ENCODE measurements around the gene ZNF688. TPM values are rescaled to one million over a fixed set of nuclear protein-coding genes. Genes with fewer than 3 reads are reported as not detected.
A peak's percentile ranks its signal among the peaks of the same experiment; 100 is the strongest.

The ZNF688 gene
- total and polyA plus RNA-seq, 9 of the 15 experiments (the other 6 are each of a cell fraction or from before 2014, with no cell fraction given) = 0.48 to 12.9 (median 4.5) TPM

GRCh38 chr16:30567991-30568638 is 3.4 kb downstream of the ZNF688 start:
- POLR2A ChIA-PET = interaction anchor here (0.9 to 1.3 kb wide), 3 partner anchors 10 to 18 kb away, joined by 3 to 4 read pairs (median 3); partner anchors contain the start of gene ZNF764
- Histone ChIP-seq H3K27ac (ENCODE audit: extremely low read depth, low read depth, low read length) (no peak overlapping the region), H3K4me3 (no peak overlapping the region), H3K4me2 (ENCODE audit: insufficient read depth, low read length) (no peak overlapping the region), H3K9me3 (replicated peaks; ENCODE audit: control insufficient read depth, insufficient read depth, low read depth, low read length) (no peaks in the 10 kb centered on the region), H3K4me1 (replicated peaks in 1 of 2; ENCODE audit: control insufficient read depth in 2 of 2, insufficient read depth in 2 of 2, low read length in 2 of 2) (peaks cover 12 to 30% of the 10 kb centered on the region in 2 experiments), H3K9me1 (ENCODE audit: control insufficient read depth, insufficient read depth, low read length) (no peaks in the 10 kb centered on the region), H2AFZ (ENCODE audit: low read depth, low read length) (no peak overlapping the region), H3K79me2 (ENCODE audit: control insufficient read depth, insufficient read depth, low read length) (peaks cover 15% of the 10 kb centered on the region), H3K27me3 (ENCODE audit: control insufficient read depth in 2 of 2, insufficient read depth in 2 of 2, low read length in 2 of 2) (no peaks in the 10 kb centered on the region), H3K36me3 (ENCODE audit: control insufficient read depth, insufficient read depth, low read length) (no peaks in the 10 kb centered on the region), H3K9ac (ENCODE audit: insufficient read depth in 1 of 2, low read depth in 2 of 2, low read length in 2 of 2) (no peak overlapping the region), H4K20me1 (replicated peaks; ENCODE audit: control insufficient read depth, insufficient read depth, low read length) (no peaks in the 10 kb centered on the region)
- intact Hi-C loops (cut with micrococcal nuclease) = no loop called here
- DNase-seq (ENCODE audit: extremely low read depth in 1 of 4, low spot score in 3 of 4) (no peak), FAIRE-seq (no peak), ATAC-seq (no peak)
- BruUV-seq (replicated peaks) = no TSS peak
- 44% methylated on average over 6 of the region's 6 CpGs for WGBS (ENCODE audit: insufficient coverage, low coverage, missing lambda C conversion rate)
- in situ Hi-C loops (cut with MboI) = no loop called here
- CTCF ChIA-PET (ENCODE audit: low intra/inter-chr PET ratio) = no interaction called here
- TF ChIP-seq PRMT5 (CRISPR knock-in tag; IDR thresholded peaks at IDR 0.05) (no peak), SMAD1 (IDR thresholded peaks at IDR 0.05; ENCODE audit: low read depth, low read length, partially characterized antibody) (no peak), GATAD2A (IDR thresholded peaks at IDR 0.05) (no peak), CREB1 (IDR thresholded peaks at IDR 0.05) (no peak), CREB1 (CRISPR knock-in tag; IDR thresholded peaks at IDR 0.05) (no peak), ZNF124 (CRISPR knock-in tag; IDR thresholded peaks at IDR 0.05) (no peak), CEBPZ (IDR thresholded peaks at IDR 0.05; ENCODE audit: borderline replicate concordance, low read depth, low read length) (no peak), PPARD (CRISPR knock-in tag; IDR thresholded peaks at IDR 0.05) (no peak), ZNF764 (CRISPR knock-in tag; IDR thresholded peaks at IDR 0.05; ENCODE audit: low read depth) (no peak), DACH1 (IDR thresholded peaks at IDR 0.05; ENCODE audit: partially characterized antibody) (no peak), NFYB (IDR thresholded peaks at IDR 0.05; ENCODE audit: extremely low read depth, insufficient read length) (no peak), TAF9B (IDR thresholded peaks at IDR 0.05; ENCODE audit: partially characterized antibody) (no peak), E2F5 (CRISPR knock-in tag; IDR thresholded peaks at IDR 0.05) (no peak), TSHZ1 (CRISPR knock-in tag; IDR thresholded peaks at IDR 0.05) (no peak), CEBPG (CRISPR knock-in tag; IDR thresholded peaks at IDR 0.05) (peak; percentile 67), CEBPG (tag; conservative IDR thresholded peaks at IDR 0.05 in 1 of 2, IDR thresholded peaks at IDR 0.05 in 1 of 2) (peak; percentile 94 to 96)
